NCI-H510A (cell line): ENCODE results near the gene PIP4K2B.

Source experiments
- DNase-seq: peaks from one replicate; lab custom pipeline; 2025; lab: John Stamatoyannopoulos, UW

PIP4K2B gene

GRCh38 chr17:38730526-38731379 is 68.6 kb downstream of the PIP4K2B start:
- peak; percentile 49 for DNase-seq

GRCh38 chr17:38729886-38730525 is 69.3 kb downstream of the PIP4K2B start, which contains the start of gene CISD3:
CISD3 (plus strand) TSS chr17:38730341; CDS start chr17:38730359, 18 bp downstream.
- DNase-seq = peak; percentile 86

- no peak for DNase-seq
These were observed 69.9 kb downstream of the PIP4K2B start for GRCh38 chr17:38729368-38729885.

GRCh38 chr17:38728290-38728831 is 71.0 kb downstream of the PIP4K2B start:
- DNase-seq = no peak

- DNase-seq = no peak
These were observed 71.6 kb downstream of the PIP4K2B start for GRCh38 chr17:38727736-38728135.

GRCh38 chr17:38726145-38726544 is 73.2 kb downstream of the PIP4K2B start:
- DNase-seq = peak; percentile 38

- no peak for DNase-seq
These were observed 74.3 kb downstream of the PIP4K2B start for GRCh38 chr17:38725066-38725465.

- peak; percentile 63 for DNase-seq
These were observed 74.9 kb downstream of the PIP4K2B start for GRCh38 chr17:38724337-38724988.

GRCh38 chr17:38721802-38722201 is 77.6 kb downstream of the PIP4K2B start:
- no peak for DNase-seq

GRCh38 chr17:38720941-38721340 is 78.4 kb downstream of the PIP4K2B start:
- DNase-seq = no peak

- DNase-seq = no peak
These were observed 79.3 kb downstream of the PIP4K2B start for GRCh38 chr17:38719943-38720641.

- DNase-seq = no peak
These were observed 79.9 kb downstream of the PIP4K2B start for GRCh38 chr17:38719289-38719942.

GRCh38 chr17:38717139-38717745 is 82.1 kb downstream of the PIP4K2B start:
- DNase-seq = no peak

GRCh38 chr17:38716368-38717005 is 82.9 kb downstream of the PIP4K2B start:
- no peak for DNase-seq
